ENCODE measurements around the gene OR5AR1.
A peak's percentile ranks its signal among the peaks of the same experiment; 100 is the strongest.
"Not testable (repeated sequence)": the region's sequence is repeated elsewhere in the genome, so short reads cannot be mapped to it uniquely, and the experiment has no call there.

The OR5AR1 gene

GRCh38 chr11:56663386-56663785 lies at the start of gene OR5AR1:
OR5AR1 (plus strand) TSS chr11:56663686; CDS start chr11:56663686, 0 bp downstream.
- DNase-seq, result no peak

GRCh38 chr11:56624661-56625110 lies 38.8 kb upstream of the OR5AR1 start:
- peak; percentile 19 to 49 for DNase-seq

GRCh38 chr11:56625946-56626345 lies 37.5 kb upstream of the OR5AR1 start:
- DNase-seq, result no peak

GRCh38 chr11:56632329-56632728 lies 31.2 kb upstream of the OR5AR1 start:
- no peak for DNase-seq

GRCh38 chr11:56636861-56637260 lies 26.6 kb upstream of the OR5AR1 start:
- DNase-seq, result no peak

DNA sequence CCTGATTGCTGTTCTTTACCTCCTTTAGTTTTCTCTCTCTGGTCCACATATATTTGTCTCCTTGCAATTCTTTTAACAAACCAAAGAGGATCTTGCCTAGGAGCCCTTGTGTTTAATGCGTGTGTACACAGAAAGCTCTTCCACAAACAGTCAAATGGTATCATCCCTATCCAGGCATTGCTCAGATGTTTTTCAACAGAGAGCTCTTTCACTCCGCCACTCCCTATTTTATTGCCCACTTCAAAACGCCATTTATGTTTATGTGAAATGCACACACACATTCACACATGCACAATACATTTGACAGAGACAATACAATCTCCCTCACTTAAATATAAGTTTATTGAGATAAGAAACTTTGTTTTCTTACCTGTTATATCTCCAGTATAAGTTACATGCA lies 26.0 kb upstream of the OR5AR1 start:
- DNase-seq, result no peak

DNA sequence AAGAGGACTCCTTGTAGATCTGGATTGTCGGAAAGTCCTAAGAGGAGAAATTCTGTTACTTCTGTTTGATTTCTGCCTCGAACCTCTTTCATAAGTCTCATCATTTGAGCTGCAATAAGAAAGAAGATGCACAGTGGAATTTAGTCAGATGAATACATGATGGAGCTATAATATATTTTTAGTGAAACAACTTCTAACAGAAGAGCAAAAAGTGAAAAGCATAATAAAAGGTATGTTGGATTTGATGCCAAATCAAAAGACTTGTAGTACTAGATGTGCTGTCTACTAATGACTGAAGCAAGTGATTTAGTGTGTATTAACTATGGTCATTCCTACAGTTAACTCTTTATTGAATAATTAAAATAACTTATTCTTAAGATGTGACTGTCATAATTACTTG lies 21.1 kb upstream of the OR5AR1 start, which contains the start of gene OR5AP2:
Gene OR5AP2, minus strand, starts transcription at position 101 of the 400 bp plus-strand sequence. Its CDS starts 0 bp downstream, at position 101.
- DNase-seq, result no peak

GRCh38 chr11:56659755-56660154 lies 3.7 kb upstream of the OR5AR1 start:
- no peak for DNase-seq

DNA sequence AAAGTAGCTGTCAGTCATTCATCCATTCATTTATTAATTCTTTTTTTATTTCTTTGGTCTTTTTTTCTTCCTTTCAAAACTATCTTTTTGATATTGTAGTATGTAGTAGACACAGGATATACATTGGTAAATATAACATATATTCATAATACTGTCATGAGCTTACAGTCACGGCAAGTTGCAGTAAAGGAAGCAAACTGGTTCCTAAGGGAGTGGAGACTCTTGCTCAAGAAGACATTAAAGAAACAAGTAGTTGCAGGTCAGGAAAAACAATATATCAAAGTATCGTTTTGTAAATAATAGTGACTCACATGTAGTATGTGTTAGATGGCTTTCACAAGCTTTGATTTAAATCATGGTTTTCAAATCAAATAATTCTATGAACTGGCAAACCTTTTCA lies 7.5 kb downstream of the OR5AR1 start:
- DNase-seq, result no peak

DNA sequence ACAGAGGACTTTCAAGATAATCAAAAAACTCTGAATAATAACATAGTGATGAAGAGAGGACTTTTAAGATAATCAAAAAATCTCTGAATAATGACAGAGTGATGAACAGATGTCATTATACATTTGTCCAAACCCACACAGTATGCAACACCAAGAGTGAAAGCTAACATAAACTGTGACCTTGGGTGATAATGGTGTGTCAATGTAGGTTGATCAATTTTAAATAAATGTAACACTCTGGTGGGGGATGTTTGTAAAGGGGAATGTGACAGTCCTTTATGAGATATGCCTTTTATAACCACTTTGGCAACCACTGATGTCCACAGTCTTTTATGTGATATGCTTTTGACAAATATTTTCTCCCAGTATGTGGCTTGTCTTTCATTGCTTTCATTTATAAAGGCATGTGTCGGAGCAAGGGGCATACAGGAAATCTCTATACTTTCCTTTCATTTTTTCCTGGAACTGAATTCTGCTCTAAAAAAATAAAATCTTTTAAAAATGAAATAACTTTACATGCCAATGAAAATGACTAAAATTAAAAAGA lies 25.1 kb downstream of the OR5AR1 start:
- DNase-seq, result no peak

GRCh38 chr11:56691179-56691578 lies 27.7 kb downstream of the OR5AR1 start:
- not testable (repeated sequence) for DNase-seq

DNA sequence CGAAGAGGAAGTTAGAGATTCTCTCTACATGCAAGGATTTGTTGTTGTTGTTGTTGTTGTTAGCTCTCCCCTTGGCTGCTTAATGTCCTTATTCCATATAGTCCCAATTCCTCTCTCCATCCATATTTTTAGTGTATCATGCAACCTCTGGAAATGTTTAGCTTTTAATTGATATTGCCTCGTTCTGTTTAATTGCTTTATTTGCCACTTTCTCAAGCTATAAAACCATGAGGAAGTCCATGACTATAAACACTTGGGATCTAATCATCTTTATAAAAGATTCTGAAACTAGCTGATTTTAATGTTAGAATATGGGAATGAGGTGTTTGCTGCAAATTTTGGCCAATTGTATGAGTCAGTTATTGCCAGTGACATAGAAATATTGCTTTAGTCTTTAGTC lies 29.9 kb downstream of the OR5AR1 start:
- DNase-seq, result no peak

- no peak for DNase-seq
Observed at GRCh38 chr11:56698795-56699194, 35.3 kb downstream of the OR5AR1 start, which contains the start of gene OR9G1. OR9G1 (plus strand) TSS chr11:56699095; CDS start chr11:56700388, 1,293 bp downstream.

DNA sequence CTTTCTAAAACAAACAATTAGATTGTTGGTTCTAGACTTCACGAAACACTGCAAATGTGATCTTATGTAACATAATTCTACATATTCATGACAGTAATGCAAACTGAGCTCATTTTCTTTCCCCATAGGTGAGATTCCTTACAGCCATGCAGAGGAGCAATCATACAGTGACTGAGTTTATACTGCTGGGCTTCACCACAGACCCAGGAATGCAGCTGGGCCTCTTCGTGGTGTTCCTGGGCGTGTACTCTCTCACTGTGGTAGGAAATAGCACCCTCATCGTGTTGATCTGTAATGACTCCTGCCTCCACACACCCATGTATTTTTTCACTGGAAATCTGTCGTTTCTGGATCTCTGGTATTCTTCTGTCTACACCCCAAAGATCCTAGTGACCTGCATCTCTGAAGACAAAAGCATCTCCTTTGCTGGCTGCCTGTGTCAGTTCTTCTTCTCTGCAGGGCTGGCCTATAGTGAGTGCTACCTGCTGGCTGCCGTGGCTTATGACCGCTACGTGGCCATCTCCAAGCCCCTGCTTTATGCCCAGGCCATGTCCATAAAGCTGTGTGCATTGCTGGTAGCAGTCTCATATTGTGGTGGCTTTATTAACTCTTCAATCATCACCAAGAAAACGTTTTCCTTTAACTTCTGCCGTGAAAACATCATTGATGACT lies 36.9 kb downstream of the OR5AR1 start:
- DNase-seq, result no peak

DNA sequence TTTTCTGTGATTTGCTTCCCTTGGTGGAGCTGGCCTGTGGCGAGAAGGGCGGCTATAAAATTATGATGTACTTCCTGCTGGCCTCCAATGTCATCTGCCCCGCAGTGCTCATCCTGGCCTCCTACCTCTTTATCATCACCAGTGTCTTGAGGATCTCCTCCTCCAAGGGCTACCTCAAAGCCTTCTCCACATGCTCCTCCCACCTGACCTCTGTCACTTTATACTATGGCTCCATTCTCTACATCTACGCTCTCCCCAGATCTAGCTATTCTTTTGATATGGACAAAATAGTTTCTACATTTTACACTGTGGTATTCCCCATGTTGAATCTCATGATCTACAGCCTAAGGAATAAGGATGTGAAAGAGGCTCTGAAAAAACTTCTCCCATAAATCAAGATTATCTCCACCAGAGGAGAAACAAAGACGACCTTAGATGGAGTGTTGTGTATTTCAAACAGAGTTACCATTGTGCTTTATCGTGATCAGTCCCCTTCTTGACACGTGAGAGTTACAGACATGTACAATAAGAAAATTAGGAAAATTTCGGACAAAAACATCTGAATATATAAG lies 37.5 kb downstream of the OR5AR1 start:
- no peak for DNase-seq

- no peak for DNase-seq
Observed at GRCh38 chr11:56705784-56706396, 42.4 kb downstream of the OR5AR1 start.

DNA sequence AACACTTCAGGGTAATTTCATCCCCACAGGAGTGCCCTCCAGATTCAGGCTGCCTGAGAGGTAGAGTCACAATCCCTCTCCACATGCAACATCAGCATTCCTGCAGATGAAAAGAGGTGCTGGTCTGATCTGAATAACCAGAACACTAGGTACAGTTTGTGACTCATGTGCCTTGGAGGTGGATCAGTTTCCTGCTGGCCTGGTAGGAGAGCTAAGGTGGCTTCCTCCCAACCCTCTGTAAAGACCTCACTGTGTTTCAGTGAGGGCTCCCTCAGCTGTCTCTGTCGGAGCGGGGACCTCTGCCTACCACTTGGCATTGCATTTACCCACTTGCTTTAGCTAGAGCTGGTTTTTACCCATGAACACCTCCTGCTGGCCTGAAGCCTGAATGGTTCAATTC lies 43.0 kb downstream of the OR5AR1 start:
- DNase-seq, result no peak

GRCh38 chr11:56714206-56714605 lies 50.7 kb downstream of the OR5AR1 start:
- no peak for DNase-seq

Data from AML-193 (cell line).